HEK293T (cell line): ENCODE results near the gene NMNAT2.

ENCODE experiments used
- CTBP1 ChIP-seq: fragments of 450-650 bp; IDR thresholded peaks from 2 replicates; pipeline ENCODE4 v1.6.1; 2016; ENCODE audit warnings: borderline replicate concordance
- FOXA1 ChIP-seq: fragments of 450-650 bp; IDR thresholded peaks from 2 replicates; pipeline ENCODE4 v1.6.1; 2016; ENCODE audit warnings: mild to moderate bottlenecking
- HDGF ChIP-seq: fragments of 450-650 bp; IDR thresholded peaks from 2 replicates; pipeline ENCODE4 v1.6.1; 2017; ENCODE audit warnings: antibody characterized with exemption, borderline replicate concordance
- PKNOX1 ChIP-seq: fragments of 450-650 bp; IDR thresholded peaks from 2 replicates; pipeline ENCODE4 v1.6.1; 2016

DNA sequence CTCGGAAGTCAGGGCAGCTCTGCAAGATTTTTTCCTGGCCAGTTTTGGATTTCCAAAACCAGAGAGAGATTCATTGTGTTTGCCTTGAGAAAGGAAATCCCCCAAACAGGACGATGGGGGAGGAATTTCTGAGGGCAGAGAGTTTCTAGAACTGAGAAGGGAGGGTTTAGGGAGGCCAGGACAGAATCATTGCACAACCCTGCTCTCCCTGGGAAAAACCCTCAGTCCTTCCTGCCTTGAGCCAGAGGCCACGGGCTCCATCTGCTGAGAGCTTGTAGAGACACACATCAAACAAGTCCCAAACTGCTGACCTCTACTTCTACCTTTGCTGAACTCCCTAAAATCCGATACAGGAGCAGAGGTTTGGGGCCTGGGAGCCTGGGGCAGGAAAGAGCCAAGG is 99.7 kb downstream of the NMNAT2 start:
- TF ChIP-seq CTBP1, result no peak
- TF ChIP-seq PKNOX1, result no peak
- TF ChIP-seq FOXA1, result no peak
- TF ChIP-seq HDGF, result no peak
